IMR-90 (cell line): ENCODE measurements around the gene ATG5. TPM values are rescaled to one million over a fixed set of nuclear protein-coding genes. Genes with fewer than 3 reads are reported as not detected.

Experiments used
- ATAC-seq: fragments of 200-7000 bp; cut with Tn5 transposase; 2 replicates; pipeline ENCODE4 v1.9.1; 2020; ENCODE audit warnings: low read depth, mild to moderate bottlenecking, moderate library complexity
- BruUV-seq: library from RNA; stranded (reverse); fragments of 400-500 nt; replicated peaks from 2 replicates; lab custom pipeline; 2021; lab: Mats Ljungman, UMichigan
- CTCF ChIA-PET: fragments of 300-600 bp; formaldehyde crosslinking; extraction: SDS; loops from one replicate; lab custom pipeline; 2021; ENCODE audit warnings: antibody characterized with exemption; lab: Yijun Ruan, JAX
- POLR2A ChIA-PET: fragments of 300-600 bp; sonication (Branson Sonifier 250); formaldehyde crosslinking; loops from one replicate; lab custom pipeline; 2022; ENCODE audit warnings: antibody characterized with exemption; ENCODE audit not compliant: unreplicated experiment; lab: Charles Lee
- DNase-seq: peaks from one replicate; pipeline ENCODE4 v3.0.0; 2013
- H2AFZ ChIP-seq: replicated peaks from 2 replicates; pipeline ENCODE3; 2013; ENCODE audit warnings: low read length, mild to moderate bottlenecking; ENCODE audit not compliant: poor library complexity
- H2AK5ac ChIP-seq: 2 replicates; pipeline ENCODE4 v1.6.1; 2013; ENCODE audit warnings: low read depth, low read length, inconsistent platforms
- H2AK9ac ChIP-seq: replicated peaks from 2 replicates; pipeline ENCODE3; 2013; ENCODE audit warnings: mild to moderate bottlenecking, low read depth, low read length, moderate library complexity; ENCODE audit not compliant: poor library complexity
- H2BK120ac ChIP-seq: 2 replicates; pipeline ENCODE4 v1.6.1; 2013; ENCODE audit warnings: low read depth, low read length, inconsistent platforms
- H2BK15ac ChIP-seq: 3 replicates; pipeline ENCODE4 v1.6.1; 2013; ENCODE audit warnings: low read depth, low read length, inconsistent platforms
- H2BK20ac ChIP-seq: 2 replicates; pipeline ENCODE4 v1.6.1; 2013; ENCODE audit warnings: low read depth, mild to moderate bottlenecking, inconsistent platforms, low read length, moderate library complexity
- H2BK5ac ChIP-seq: 2 replicates; pipeline ENCODE4 v1.6.1; 2013; ENCODE audit warnings: mild to moderate bottlenecking, low read depth, low read length, inconsistent platforms; ENCODE audit not compliant: poor library complexity, severe bottlenecking
- H3K14ac ChIP-seq: replicated peaks from 2 replicates; pipeline ENCODE4 v1.6.1; 2013; ENCODE audit warnings: low read depth, low read length, inconsistent platforms
- H3K18ac ChIP-seq: 2 replicates; pipeline ENCODE4 v1.6.1; 2013; ENCODE audit warnings: low read depth, low read length, control low read depth
- H3K23ac ChIP-seq: 2 replicates; pipeline ENCODE4 v1.6.1; 2013; ENCODE audit warnings: low read depth, low read length, inconsistent platforms
- H3K27ac ChIP-seq: 2 replicates; pipeline ENCODE4 v1.5.1; 2013; ENCODE audit warnings: mild to moderate bottlenecking, control low read depth, low read length; ENCODE audit not compliant: insufficient read depth
- H3K27me3 ChIP-seq: 2 replicates; pipeline ENCODE4 v1.6.1; 2013; ENCODE audit warnings: low read length; ENCODE audit not compliant: control insufficient read depth, insufficient read depth
- H3K36me3 ChIP-seq: 2 replicates; pipeline ENCODE4 v1.6.1; 2013; ENCODE audit warnings: low read length, mixed read lengths; ENCODE audit not compliant: control insufficient read depth, insufficient read depth
- H3K4ac ChIP-seq: 2 replicates; pipeline ENCODE4 v1.6.1; 2013; ENCODE audit warnings: low read depth, low read length, inconsistent platforms
- H3K4me1 ChIP-seq: 2 replicates; pipeline ENCODE4 v1.6.1; 2013; ENCODE audit warnings: low read length, mixed read lengths; ENCODE audit not compliant: control insufficient read depth, insufficient read depth
- H3K4me2 ChIP-seq: 2 replicates; pipeline ENCODE4 v1.6.1; 2013; ENCODE audit warnings: low read depth, mild to moderate bottlenecking, control low read depth, low read length, moderate library complexity
- H3K4me3 ChIP-seq: 2 replicates; pipeline ENCODE4 v1.5.1; 2013; ENCODE audit warnings: low read depth, mild to moderate bottlenecking, control low read depth, low read length, moderate library complexity; ENCODE audit not compliant: insufficient read depth
- H3K56ac ChIP-seq: 2 replicates; pipeline ENCODE4 v1.6.1; 2013; ENCODE audit warnings: low read length, inconsistent platforms; ENCODE audit not compliant: insufficient read depth; ENCODE audit errors: extremely low read depth
- H3K79me1 ChIP-seq, 2 experiments: 2 replicates each; pipeline ENCODE4 v1.6.1; 2013; ENCODE audit warnings: low read length in 2 of 2, inconsistent platforms in 1 of 2, low read depth in 1 of 2
- H3K9ac ChIP-seq: 2 replicates; pipeline ENCODE4 v1.6.1; 2013; ENCODE audit warnings: low read depth, low read length, control low read depth
- H3K9me1 ChIP-seq: 2 replicates; pipeline ENCODE4 v1.6.1; 2013; ENCODE audit warnings: low read length, inconsistent platforms; ENCODE audit not compliant: insufficient read depth
- H3K9me3 ChIP-seq: 2 replicates; pipeline ENCODE4 v1.6.1; 2013; ENCODE audit warnings: low read length; ENCODE audit not compliant: control insufficient read depth, insufficient read depth
- H4K20me1 ChIP-seq: 2 replicates; pipeline ENCODE4 v1.6.1; 2013; ENCODE audit warnings: low read length, inconsistent platforms; ENCODE audit not compliant: insufficient read depth
- H4K5ac ChIP-seq: 2 replicates; pipeline ENCODE4 v1.6.1; 2013; ENCODE audit warnings: mild to moderate bottlenecking, low read depth, low read length, control low read depth
- H4K8ac ChIP-seq, 2 experiments: 2 replicates each; pipeline ENCODE4 v1.6.1; 2013; ENCODE audit warnings: low read depth in 2 of 2, low read length in 2 of 2, control low read depth in 1 of 2, inconsistent platforms in 1 of 2
- H4K91ac ChIP-seq: 2 replicates; pipeline ENCODE4 v1.6.1; 2013; ENCODE audit warnings: low read depth, low read length, inconsistent platforms; ENCODE audit not compliant: insufficient read depth
- BHLHE40 ChIP-seq: fragments of 150-350 bp; IDR thresholded peaks from 2 replicates; pipeline ENCODE4 v1.6.1; 2016; ENCODE audit warnings: mild to moderate bottlenecking, low read depth, low read length
- CEBPB ChIP-seq: IDR thresholded peaks from 2 replicates; pipeline ENCODE4 v1.6.1; 2012; ENCODE audit warnings: low read depth, low read length, improper control_type of control experiment
- MXI1 ChIP-seq: IDR thresholded peaks from 2 replicates; pipeline ENCODE4 v1.6.1; 2012; ENCODE audit warnings: low read depth, mild to moderate bottlenecking, low read length, moderate library complexity, borderline replicate concordance
- NFE2L2 ChIP-seq: fragments of 150-350 bp; IDR thresholded peaks from 2 replicates; pipeline ENCODE4 v1.6.1; 2016; ENCODE audit warnings: low read depth, mild to moderate bottlenecking, low read length
- POLR2A ChIP-seq: IDR thresholded peaks from 2 replicates; pipeline ENCODE4 v1.6.1; 2012; ENCODE audit warnings: mild to moderate bottlenecking, low read depth, low read length
- RAD21 ChIP-seq: IDR thresholded peaks from 2 replicates; pipeline ENCODE4 v1.6.1; 2012; ENCODE audit warnings: low read length, improper control_type of control experiment
- RCOR1 ChIP-seq: IDR thresholded peaks from 2 replicates; pipeline ENCODE4 v1.6.1; 2012; ENCODE audit warnings: mild to moderate bottlenecking, low read length, improper control_type of control experiment; ENCODE audit not compliant: insufficient replicate concordance
- RFX5 ChIP-seq: IDR thresholded peaks from 2 replicates; pipeline ENCODE4 v1.8.0; 2012; ENCODE audit warnings: low read depth, mild to moderate bottlenecking, low read length, moderate library complexity
- WGBS, 2 experiments: methylation state at CpG; one replicate each; pipeline versions ENCODE4 v1.1.5 to v1.1.7; 2013; ENCODE audit warnings: missing lambda C conversion rate in 2 of 2; ENCODE audit not compliant: insufficient read length in 1 of 2; ENCODE audit errors: extremely low coverage in 2 of 2; 5-methylcytosine and 5-hydroxymethylcytosine counted together
- dilution Hi-C: fragments of 300-500 bp; cut with HindIII; formaldehyde crosslinking; loops from one replicate; pipeline ENCODE4 v1.14.3; 2018; ENCODE audit warnings: low sequenced_read_pairs; ENCODE audit not compliant: unreplicated experiment
- in situ Hi-C: fragments of 300-500 bp; cut with MboI; formaldehyde crosslinking; loops from 3 replicates; pipeline ENCODE4 v1.14.3; 2019; ENCODE audit warnings: low sequenced_read_pairs, inconsistent platforms, mixed read lengths
- intact Hi-C: fragments of 100-400 bp; cut with micrococcal nuclease; formaldehyde crosslinking; loops from 2 replicates; pipeline ENCODE4 v1.10.0; 2022
- polyA plus RNA-seq, 3 experiments: library from polyadenylated mRNA; depleted of rRNA; stranded (reverse); fragments of >200 nt; gene quantifications; 2 replicates each; pipeline ENCODE4 v1.2.3, GENCODE V29; 2012; ENCODE audit warnings: low replicate concordance in 1 of 3
- total RNA-seq: library from RNA; depleted of rRNA; stranded (reverse); fragments of >200 nt; gene quantifications from 2 replicates; pipeline ENCODE4 v1.2.3, GENCODE V29; 2012
- TF ChIP-seq, protein P1 (sequence below): fragments of 150-350 bp; IDR thresholded peaks from 2 replicates; pipeline ENCODE4 v1.6.1; 2016; ENCODE audit warnings: low read depth, mild to moderate bottlenecking, low read length, moderate library complexity, borderline replicate concordance
- TF ChIP-seq, protein P2 (sequence below): conservative IDR thresholded peaks from 2 replicates; pipeline ENCODE4 v1.5.1; 2012; ENCODE audit warnings: mild to moderate bottlenecking, low read depth, low read length, improper control_type of control experiment
- TF ChIP-seq, protein P3 (sequence below): fragments of 150-350 bp; IDR thresholded peaks from 2 replicates; pipeline ENCODE4 v1.6.1; 2017; ENCODE audit warnings: mild to moderate bottlenecking, antibody characterized with exemption, low read length, low read depth

The ATG5 gene
- total and polyA plus RNA-seq, 2 of the 4 experiments (the other 2 are of a cell fraction), result 13.5 to 28.0 TPM

- no TSS peak for BruUV-seq
- no peak for ATAC-seq
- Histone ChIP-seq H3K36me3 (0 out of 2 replicates have a peak, but pooled peaks cover 3% of the 10 kb centered on the region), H3K27ac (no peak overlapping the region), H2BK15ac (no peak overlapping the region), H3K4me1 (peaks cover 10% of the 10 kb centered on the region), H3K18ac (no peak overlapping the region), H4K8ac (no peak overlapping the region), H2BK120ac (no peak overlapping the region), H3K9ac (no peak overlapping the region), H2BK5ac (no peak overlapping the region), H2AFZ (no peak overlapping the region), H2AK5ac (no peak overlapping the region), H3K79me1 (peaks cover 4 to 25% of the 10 kb centered on the region in 2 experiments; a peak in 3 of 4 replicates), H4K20me1 (peaks cover 11% of the 10 kb centered on the region; the same call in 1 of the 2 replicates), H2BK20ac (no peak overlapping the region), H3K23ac (no peak overlapping the region), H3K4me3 (no peak overlapping the region), H2AK9ac (no peak overlapping the region), H3K14ac (no peak overlapping the region), H3K4ac (no peak overlapping the region), H3K56ac (no peak overlapping the region), H3K4me2 (no peak overlapping the region), H3K9me1 (peaks cover 3% of the 10 kb centered on the region; the same call in 1 of the 2 replicates), H4K91ac (no peak overlapping the region), H3K9me3 (no peaks in the 10 kb centered on the region), H3K27me3 (no peaks in the 10 kb centered on the region), H4K5ac (no peak overlapping the region)
- intact Hi-C loops, result loop anchor here (5.0 kb wide), 1 partner anchor 38 kb away; no protein-coding TSS in a partner anchor
- in situ Hi-C loops, result no loop called here
- TF ChIP-seq, protein P1, sequence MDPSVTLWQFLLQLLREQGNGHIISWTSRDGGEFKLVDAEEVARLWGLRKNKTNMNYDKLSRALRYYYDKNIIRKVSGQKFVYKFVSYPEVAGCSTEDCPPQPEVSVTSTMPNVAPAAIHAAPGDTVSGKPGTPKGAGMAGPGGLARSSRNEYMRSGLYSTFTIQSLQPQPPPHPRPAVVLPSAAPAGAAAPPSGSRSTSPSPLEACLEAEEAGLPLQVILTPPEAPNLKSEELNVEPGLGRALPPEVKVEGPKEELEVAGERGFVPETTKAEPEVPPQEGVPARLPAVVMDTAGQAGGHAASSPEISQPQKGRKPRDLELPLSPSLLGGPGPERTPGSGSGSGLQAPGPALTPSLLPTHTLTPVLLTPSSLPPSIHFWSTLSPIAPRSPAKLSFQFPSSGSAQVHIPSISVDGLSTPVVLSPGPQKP, result no peak
- no peak for TF ChIP-seq POLR2A
- TF ChIP-seq RCOR1, result no peak
- TF ChIP-seq RAD21, result no peak
- TF ChIP-seq RFX5, result no peak
- no peak for TF ChIP-seq BHLHE40
- TF ChIP-seq, protein P2, sequence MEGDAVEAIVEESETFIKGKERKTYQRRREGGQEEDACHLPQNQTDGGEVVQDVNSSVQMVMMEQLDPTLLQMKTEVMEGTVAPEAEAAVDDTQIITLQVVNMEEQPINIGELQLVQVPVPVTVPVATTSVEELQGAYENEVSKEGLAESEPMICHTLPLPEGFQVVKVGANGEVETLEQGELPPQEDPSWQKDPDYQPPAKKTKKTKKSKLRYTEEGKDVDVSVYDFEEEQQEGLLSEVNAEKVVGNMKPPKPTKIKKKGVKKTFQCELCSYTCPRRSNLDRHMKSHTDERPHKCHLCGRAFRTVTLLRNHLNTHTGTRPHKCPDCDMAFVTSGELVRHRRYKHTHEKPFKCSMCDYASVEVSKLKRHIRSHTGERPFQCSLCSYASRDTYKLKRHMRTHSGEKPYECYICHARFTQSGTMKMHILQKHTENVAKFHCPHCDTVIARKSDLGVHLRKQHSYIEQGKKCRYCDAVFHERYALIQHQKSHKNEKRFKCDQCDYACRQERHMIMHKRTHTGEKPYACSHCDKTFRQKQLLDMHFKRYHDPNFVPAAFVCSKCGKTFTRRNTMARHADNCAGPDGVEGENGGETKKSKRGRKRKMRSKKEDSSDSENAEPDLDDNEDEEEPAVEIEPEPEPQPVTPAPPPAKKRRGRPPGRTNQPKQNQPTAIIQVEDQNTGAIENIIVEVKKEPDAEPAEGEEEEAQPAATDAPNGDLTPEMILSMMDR, result no peak
- TF ChIP-seq CEBPB, result no peak
- no peak for TF ChIP-seq MXI1
- TF ChIP-seq NFE2L2, result no peak
- TF ChIP-seq, protein P3, sequence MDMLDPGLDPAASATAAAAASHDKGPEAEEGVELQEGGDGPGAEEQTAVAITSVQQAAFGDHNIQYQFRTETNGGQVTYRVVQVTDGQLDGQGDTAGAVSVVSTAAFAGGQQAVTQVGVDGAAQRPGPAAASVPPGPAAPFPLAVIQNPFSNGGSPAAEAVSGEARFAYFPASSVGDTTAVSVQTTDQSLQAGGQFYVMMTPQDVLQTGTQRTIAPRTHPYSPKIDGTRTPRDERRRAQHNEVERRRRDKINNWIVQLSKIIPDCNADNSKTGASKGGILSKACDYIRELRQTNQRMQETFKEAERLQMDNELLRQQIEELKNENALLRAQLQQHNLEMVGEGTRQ, result no peak
- CTCF ChIA-PET, result no interaction called here
- dilution Hi-C loops, result no loop called here
- WGBS, 2 experiments, result no CpG with 5 or more reads among the region's 1 CpG
- DNase-seq, result no peak
- POLR2A ChIA-PET, result no interaction called here
Measured at GRCh38 chr6:106249658-106250057, 75.9 kb downstream of the ATG5 start.
